Astrocyte (in vitro differentiated cells and primary cell): ENCODE measurements around the gene BBIP1.

Experiments used
- EZH2 ChIP-seq: IDR thresholded peaks from 2 replicates; pipeline ENCODE4 v1.6.1; 2012; ENCODE audit warnings: mild to moderate bottlenecking, low read length, inconsistent platforms; ENCODE audit not compliant: insufficient read depth
- TF ChIP-seq, protein P1 (sequence below): IDR thresholded peaks from 2 replicates; pipeline ENCODE4 v1.5.1; 2011; ENCODE audit warnings: low read depth, mild to moderate bottlenecking, inconsistent platforms, low read length, moderate library complexity; ENCODE audit not compliant: insufficient read depth

DNA sequence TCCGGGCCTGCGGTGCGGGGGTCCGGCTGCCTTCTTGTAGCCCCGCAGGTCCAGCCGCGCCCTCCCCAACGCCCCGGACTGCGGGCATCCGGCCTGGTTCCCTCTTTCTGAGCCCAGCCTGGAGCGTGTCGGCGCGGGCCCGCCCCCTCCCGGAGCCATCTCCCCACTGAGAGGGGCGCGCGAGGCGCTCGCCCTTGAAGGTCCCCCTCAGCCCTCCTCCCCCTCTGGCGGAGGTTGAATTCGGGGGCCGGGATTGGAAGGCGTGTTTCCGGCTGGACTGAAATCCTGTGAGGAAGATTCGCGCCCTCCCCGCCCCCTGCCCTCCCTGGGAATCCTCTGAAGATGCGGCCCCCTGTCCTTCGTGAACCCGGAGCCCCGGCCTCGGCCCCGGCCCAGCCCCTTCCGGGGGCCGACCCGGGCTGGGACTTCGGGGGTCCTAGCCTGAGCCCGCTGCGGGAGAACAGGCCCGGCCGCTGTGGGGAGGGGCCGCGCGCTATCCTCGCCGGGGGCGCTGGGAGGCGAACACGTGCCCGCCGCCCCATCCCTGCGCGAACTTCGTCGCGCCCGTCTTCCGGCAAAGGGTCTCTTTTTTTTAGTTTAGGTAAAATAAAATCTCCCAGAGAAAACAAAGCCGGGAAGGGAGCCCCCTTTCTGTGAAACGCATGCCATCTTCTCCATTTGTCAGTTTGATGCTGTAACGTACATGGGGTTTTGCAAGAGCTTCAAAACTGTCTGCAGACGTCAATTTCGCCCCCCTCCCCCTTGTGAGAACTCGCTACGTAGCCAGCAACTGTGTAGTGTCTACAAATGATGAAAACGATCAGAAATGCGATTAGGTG is 46.6 kb downstream of the BBIP1 start:
- TF ChIP-seq, protein P1, sequence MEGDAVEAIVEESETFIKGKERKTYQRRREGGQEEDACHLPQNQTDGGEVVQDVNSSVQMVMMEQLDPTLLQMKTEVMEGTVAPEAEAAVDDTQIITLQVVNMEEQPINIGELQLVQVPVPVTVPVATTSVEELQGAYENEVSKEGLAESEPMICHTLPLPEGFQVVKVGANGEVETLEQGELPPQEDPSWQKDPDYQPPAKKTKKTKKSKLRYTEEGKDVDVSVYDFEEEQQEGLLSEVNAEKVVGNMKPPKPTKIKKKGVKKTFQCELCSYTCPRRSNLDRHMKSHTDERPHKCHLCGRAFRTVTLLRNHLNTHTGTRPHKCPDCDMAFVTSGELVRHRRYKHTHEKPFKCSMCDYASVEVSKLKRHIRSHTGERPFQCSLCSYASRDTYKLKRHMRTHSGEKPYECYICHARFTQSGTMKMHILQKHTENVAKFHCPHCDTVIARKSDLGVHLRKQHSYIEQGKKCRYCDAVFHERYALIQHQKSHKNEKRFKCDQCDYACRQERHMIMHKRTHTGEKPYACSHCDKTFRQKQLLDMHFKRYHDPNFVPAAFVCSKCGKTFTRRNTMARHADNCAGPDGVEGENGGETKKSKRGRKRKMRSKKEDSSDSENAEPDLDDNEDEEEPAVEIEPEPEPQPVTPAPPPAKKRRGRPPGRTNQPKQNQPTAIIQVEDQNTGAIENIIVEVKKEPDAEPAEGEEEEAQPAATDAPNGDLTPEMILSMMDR = no peak
- TF ChIP-seq EZH2 = no peak
